Esophagus mucosa (tissue), 1 donor: ENCODE data around the gene SPZ1. TPM values are rescaled to one million over a fixed set of nuclear protein-coding genes. Genes with fewer than 3 reads are reported as not detected.
"Not testable (repeated sequence)": the region's sequence is repeated elsewhere in the genome, so short reads cannot be mapped to it uniquely, and the experiment has no call there.

Experiments
- ATAC-seq: fragments of 200-7000 bp; cut with Tn5 transposase; one replicate; pipeline ENCODE4 v1.9.1; 2020
- total RNA-seq: library from RNA; stranded (reverse); gene quantifications from one replicate; pipeline ENCODE4 v1.2.4, GENCODE V29; 2023
- donor health status: DM: yes; HTN: yes; CAD: no.

Gene SPZ1, protein sequence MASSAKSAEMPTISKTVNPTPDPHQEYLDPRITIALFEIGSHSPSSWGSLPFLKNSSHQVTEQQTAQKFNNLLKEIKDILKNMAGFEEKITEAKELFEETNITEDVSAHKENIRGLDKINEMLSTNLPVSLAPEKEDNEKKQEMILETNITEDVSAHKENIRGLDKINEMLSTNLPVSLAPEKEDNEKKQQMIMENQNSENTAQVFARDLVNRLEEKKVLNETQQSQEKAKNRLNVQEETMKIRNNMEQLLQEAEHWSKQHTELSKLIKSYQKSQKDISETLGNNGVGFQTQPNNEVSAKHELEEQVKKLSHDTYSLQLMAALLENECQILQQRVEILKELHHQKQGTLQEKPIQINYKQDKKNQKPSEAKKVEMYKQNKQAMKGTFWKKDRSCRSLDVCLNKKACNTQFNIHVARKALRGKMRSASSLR
- total RNA-seq, result not detected

DNA sequence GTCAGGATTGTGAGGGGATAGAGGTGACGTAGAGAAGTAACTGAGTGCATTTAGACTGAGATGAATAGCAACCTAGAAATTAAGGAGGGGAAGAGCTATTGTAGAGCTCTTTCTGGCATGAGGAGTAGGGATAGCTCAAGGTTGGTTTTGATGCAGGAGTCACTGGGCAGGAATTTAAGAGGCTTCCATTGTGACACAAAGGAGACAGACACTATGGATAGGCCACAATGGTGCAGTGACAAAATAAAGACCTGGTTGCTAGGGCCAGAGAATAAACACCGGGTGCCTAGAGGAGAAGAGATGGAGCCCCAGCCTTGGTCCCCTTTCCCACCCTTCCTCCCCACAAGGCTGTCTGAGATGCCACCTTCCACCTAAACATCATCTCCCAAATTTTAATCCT lies at the start of gene SPZ1:
Gene SPZ1 (plus strand): TSS at position 301 of the 400 bp plus-strand sequence. CDS start 214 bp downstream, outside the sequence.
- no peak for ATAC-seq

DNA sequence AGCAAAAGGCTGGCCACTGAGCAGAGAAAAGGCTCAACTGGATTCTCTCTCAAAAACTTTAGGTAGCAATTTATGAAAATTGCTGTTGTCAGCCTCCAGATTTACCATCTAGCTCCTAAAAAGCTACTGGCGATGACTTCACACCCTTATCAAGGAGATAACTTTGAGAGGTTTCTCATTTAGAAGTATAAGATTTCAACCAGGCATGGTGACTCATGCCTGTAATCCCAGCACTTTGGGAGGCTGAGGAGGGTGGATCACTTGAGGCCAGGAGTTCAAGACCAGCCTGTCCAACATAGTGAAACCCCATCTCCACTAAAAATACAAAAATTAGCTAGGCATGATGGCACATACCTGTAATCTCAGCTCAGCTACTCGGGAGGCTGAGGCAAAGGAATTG lies 49.3 kb upstream of the SPZ1 start:
- ATAC-seq, result not testable (repeated sequence)

DNA sequence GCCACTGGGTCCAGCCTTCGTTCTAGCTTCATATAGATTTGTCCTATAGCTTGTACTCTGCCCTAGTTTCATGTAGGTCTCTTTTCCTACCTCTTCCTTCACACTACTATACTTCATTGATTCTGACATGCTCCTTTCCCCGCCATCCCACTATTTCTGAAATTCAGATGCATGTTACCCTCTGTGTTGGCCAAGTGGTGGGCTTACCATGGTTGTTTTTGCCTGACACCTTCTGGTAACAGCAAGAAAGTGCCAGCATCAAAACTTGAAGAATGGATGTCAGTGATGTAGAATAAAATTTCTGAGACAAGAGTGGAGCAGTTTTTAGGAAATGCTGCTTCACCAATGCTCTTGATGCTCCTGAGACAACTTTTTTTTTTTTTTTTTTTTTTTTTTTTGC lies 44.5 kb upstream of the SPZ1 start:
- ATAC-seq, result no peak

DNA sequence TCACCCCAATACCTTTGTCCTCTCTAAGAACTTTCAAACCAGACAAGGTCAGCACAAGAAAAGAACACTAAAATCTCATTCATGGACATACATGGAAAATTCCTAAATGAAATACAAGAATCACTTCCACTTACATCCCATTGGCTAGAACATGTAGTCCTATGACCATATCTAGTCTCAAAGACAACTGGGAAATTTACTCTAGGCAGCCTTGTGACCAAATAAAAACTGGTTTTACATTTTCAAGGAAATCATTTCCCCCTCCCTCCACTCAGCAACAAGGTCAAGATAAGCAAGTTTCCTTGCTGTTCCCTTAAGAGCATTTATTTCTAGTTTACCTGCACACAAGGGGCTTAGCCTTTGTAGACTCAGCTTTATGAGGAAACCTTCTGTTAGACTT lies 43.6 kb upstream of the SPZ1 start:
- ATAC-seq, result no peak

DNA sequence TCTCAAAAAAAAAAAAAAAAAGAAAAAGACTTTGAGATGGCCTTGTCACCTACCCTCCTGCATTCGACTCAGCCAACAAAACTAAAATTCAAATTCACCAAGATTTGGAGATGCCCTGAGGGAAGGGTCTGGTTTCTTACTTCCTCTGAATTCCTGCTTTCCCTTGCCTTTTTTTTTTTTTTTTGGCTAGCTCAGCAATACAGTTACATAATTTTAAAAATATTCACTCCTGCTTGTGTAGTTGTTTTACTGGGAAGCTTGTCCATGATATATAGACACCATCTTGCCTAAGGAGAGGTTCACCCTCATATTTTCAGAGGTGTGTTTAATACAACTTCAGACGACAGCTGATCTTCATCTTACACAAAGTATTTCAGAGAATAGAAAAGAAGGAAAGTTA lies 42.6 kb upstream of the SPZ1 start:
- ATAC-seq, result no peak

DNA sequence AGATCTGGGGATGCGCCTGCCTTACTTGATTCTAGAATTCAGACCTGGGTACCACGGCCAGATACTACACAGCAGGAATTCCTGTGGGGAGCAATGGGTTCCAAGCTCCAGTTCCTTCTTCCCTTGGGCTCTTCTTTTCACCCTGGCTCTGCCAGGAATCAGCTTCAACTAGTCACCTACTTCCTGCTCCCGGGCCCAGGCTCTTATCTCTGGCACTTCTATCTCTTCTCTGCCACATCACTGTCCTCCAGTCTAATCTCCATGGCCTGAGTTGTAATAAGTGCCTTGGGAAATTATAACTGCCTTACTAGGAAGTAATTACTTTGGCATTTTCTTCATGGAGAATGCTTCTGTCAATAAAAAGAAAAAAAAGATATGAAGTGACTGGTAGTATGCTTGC lies 37.7 kb upstream of the SPZ1 start:
- no peak for ATAC-seq

DNA sequence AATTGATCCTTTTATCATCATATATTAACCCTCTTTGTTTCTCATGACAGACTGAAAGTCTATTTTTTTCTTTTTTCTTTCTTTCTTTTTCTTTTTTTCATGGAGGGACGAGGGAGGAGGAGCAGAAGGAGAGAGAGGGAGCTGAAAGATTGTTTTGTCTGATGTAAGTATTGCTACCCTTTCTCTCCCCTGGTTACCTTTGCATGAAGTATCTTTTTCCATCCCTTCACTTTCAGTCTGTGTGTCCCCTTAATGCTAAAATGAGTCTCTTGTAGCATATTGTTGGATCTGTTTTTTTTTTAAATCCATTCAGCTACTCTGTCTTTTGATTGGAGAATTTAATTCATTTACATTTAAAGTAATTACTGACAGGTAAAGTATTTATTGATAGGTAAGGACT lies 36.4 kb upstream of the SPZ1 start:
- ATAC-seq, result no peak

DNA sequence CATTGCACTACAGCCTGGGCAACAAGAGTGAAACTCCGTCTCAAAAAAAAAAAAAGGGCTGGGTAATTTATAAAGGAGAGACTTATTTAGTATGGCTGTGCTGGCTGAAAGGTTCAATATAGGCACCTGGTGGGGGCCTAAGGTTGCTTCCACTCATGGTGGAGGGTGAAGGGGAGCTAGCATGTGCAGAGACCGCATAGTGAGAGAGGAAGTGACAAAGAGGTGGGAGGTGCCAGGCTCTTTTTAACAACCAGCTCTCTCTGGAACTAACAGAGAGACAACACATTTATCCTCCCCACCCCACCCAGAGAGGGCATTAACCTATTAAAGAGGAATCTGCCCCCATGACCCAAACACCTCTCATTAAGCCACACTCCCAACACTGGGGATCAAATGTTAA lies 35.1 kb upstream of the SPZ1 start:
- no peak for ATAC-seq

DNA sequence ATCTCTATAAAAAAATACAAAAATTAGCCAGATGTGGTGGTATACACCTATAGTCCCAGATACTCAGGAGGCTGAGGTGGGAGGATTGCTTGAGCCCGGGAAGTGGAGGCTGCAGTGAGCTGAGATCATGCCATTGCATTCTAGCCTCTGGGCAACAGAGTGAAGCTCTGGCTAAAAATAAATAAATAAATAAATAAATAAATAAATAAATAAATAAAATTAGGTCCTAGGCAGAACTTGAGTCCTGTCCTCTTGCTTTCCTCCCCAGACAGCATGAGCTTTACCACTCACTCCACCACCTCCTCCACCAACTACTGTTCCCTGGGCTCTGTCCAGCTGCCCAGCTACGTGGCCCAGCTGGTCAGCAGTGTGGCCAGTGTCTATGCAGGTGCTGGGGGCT lies 31.6 kb upstream of the SPZ1 start:
- ATAC-seq, result no peak

DNA sequence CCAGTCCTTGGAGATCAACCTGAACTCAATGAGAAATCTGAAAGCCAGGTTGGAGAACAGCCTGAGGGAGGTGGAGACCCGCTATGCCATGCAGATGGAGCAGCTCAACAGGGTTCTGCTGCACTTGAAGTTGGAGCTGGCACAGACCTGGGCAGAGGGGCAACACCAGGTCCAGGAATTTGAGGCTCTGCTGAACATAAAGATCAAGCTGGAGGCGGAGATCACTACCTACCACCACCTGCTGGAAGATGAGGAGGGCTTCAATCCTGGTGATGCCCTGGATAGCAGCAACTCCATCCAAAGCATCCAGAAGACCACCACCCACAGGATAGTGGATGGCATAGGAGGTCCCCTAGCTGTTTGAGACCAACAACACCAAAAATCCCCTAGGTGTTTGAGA lies 30.5 kb upstream of the SPZ1 start:
- ATAC-seq, result no peak

DNA sequence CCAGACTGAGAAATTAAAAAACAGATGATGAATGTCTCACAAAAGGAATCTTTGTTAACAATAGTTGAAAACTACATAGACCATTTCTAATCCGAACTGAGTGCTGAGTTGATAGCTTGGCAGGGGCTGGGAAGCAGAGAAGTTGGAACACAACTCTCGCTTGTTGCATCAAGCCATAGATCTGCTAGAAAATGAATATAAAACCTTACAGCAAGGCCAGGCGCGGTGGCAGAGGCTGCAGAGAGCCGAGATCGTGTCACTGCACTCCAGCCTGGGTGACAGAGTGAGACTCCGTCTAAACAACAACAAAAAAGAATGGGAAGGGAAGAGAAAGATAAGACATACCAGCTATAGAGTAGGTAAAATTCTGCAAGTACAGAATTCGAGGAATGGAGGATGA lies 28.0 kb upstream of the SPZ1 start:
- no peak for ATAC-seq

DNA sequence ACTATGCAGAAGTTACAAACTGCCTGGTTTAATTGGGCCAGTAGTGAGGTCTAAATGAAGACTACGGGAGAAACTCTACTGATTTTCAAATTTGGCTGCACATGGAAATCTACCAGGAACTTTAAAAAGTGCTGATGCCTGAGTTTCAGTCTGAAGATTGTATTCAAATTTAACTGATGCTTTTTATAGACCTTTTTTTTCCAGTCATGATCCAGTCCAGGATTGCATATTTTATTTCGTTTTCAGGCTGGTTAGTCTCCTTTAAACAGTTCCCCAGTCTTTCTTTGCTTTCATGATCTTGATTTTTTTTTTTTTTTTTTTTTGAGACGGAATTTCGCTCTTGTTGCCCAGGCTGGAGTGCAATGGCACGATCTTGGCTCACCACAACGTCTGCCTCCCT lies 23.7 kb upstream of the SPZ1 start:
- no peak for ATAC-seq

DNA sequence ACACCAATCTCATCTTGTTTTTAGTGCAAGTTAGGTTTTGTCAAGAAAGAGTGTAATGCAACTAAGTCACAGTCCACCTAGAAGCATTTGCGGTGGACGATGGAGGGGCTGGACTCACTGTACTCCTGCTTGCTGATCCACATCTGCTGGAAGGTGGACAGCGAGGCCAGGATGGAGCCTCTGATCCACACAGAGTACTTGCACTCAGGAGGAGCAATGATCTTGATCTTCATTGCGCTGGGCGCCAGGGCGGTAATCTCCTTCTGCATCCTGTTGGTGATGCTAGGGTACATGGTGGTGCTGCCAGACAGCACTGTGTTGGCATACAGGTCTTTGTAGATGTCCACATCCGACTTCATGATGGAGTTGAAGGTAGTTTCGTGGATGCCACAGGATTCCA lies 20.2 kb upstream of the SPZ1 start:
- ATAC-seq, result no peak

DNA sequence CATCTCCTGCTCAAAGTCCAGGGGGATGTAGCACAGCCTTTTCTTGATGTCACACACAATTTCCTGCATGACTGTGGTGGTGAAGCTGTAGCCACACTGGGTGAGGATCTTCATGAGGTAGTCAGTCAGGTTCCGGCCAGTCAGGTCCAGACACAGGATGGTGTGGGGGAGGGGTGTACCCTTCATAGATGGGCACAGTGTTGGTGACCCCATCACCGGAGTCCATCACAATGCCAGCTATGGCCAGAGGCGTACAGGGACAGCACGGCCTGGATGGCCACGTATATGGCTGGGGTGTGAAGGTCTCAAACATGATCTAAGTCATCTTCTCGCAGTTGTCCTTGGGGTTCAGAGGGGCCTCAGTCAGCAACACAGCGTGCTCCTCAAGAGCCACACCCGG lies 19.7 kb upstream of the SPZ1 start:
- ATAC-seq, result no peak

DNA sequence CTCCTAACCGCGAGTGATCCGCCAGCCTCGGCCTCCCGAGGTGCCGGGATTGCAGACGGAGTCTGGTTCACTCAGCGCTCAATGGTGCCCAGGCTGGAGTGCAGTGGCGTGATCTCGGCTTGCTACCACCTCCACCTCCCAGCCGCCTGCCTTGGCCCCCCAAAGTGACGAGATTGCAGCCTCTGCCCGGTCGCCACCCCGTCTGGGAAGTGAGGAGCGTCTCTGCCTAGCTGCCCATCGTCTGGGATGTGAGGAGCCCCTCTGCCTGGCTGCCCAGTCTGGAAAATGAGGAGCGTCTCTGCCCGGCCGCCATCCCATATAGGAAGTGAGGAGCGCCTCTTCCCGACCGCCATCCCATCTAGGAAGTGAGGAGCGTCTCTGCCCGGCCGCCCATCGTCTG lies 19.0 kb upstream of the SPZ1 start:
- not testable (repeated sequence) for ATAC-seq

DNA sequence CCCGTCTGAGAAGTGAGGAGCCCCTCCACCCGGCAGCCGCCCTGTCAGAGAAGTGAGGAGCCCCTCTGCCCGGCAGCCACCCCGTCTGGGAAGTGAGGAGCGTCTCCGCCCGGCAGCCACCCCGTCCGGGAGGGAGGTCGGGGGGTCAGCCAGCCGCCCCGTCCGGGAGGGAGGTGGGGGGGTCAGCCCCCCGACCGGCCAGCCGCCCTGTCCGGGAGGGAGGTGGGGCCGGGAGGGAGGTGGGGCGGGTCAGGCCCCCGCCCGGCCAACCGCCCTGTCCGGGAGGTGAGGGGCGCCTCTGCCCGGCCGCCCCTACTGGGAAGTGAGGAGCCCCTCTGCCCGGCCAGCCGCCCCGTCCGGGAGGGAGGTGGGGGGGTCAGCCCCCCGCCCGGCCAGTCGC lies 18.5 kb upstream of the SPZ1 start:
- not testable (repeated sequence) for ATAC-seq

DNA sequence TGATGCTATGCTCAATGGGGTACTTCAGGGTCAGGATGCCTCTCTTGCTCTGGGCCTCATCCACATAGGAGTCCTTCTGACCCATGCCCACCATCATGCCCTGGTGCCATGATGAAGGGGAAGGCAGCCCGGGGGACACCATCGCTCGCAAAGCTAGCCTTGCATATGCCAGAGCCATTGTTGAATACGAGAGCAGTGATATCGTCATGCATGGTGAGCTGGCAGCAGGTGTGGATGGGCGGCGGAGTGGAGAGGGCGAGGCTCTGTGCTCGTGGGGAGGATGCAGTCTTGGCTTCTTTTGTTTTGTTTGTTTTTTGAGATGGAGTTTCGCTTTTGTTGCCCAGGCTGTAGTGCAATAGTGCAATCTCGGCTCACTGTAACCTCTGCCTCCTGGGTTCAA lies 17.2 kb upstream of the SPZ1 start:
- peak; percentile 48 for ATAC-seq

DNA sequence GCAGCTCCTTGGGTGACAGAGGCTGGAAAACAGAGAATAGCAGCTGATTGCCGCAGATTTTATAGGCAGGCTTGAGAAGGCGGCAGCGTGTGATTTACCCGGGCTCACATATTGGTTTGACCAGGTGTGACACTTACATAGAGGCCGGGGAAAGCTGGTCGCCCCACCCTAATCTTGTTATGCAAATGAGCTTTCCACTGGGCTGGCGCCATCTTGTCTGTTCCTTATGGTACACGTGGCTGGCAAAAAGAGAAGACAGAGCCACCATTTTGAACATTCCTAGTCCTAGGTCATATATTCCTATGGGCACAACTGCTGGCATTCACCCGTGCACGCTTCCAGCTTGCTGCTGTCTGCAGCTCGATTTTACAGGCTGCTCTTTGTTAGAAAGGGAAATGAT lies 11.3 kb upstream of the SPZ1 start:
- no peak for ATAC-seq

DNA sequence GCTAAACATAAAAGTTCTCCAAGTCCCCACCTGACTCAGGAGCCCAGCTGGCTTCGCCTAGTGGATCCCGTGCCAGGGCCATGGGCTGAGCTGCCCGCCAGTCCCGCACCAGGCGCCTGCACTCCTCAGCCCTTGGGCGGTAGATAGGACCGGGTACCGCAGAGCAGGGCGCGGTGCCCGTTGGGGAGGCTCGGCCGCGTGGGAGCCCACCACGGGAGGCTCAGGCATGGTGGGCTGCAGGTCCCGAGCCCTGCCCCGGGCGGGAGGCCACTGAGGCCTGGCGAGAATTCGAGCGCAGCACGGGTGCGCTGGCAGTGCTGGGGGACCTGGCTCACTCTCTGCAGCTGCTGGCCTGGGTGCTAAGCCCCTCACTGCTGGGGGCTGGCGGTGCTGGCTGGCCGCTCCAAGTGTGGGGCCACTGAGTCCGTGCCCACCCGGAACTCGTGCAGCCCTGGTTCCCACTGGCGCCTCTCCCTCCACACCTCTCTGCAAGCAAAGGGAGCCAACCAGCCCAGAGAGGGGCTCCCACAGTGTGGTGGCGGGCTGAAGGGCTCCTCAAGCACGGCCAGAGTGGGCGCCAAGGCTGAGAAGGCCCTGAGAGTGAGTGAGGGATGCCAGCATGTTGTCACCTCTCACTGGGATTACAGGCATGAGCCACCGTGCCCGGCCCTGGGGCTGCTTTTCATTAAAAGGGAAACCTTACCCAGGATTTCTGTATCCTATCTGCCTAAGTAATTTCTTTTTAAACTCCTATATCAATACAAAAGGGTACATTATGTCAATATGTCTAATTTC lies 9.7 kb upstream of the SPZ1 start:
- ATAC-seq, result no peak

DNA sequence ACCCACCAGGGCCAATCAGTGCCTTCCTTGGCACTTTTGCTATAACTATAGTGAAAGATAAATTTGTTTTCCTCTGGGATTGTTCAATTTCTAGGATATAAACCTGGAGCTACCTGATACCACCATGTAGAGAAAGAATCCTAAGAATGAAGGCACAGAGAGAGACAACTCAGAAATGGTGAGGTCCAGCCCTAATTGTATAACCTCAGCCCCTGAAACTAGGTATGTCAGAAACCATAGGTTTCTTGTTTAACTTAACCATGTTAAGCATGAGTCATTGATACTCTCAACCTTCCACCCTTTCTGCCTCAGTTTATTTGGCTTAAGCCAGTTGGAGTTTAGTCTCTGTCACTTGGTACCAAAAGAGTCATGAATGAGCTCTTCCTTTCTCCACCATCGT lies 4.6 kb upstream of the SPZ1 start:
- no peak for ATAC-seq

DNA sequence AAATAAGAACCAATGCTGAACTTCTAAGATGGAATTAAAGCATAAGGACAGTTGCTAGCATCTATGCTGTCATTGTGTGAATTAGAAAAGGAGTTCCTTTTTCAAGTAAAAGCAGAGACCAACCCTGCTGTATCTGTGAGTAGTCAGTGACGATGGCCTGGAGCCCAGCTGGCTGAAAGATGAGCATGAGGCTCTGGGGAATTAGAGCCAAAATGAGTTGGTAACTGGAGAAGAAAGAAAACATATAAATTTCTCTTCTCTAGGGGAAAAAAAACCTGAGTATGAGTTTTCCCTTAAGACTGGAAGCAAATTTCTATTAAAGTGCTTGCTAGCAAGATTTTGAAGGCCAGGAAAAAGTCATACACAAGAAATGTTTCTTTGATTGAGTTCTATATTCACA lies 1.6 kb upstream of the SPZ1 start:
- ATAC-seq, result no peak

DNA sequence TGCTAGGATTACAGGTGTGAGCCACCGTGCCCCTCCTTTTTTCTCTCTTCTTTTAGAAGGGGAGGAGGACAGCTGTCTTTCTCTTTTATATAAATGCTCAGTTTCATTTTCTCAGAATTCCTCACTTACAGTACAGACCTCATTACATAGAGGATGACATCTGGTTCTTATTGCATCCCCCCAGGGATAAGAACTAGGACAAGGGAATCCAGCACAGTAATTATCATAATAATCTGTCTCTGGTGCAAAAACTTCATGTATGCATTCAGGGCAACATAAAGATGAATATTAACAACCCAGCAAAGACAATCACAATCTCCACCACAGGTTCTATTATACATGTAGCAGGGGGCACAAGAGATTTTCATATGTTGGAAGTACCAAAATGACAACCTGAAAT lies 5.1 kb downstream of the SPZ1 start:
- no peak for ATAC-seq

DNA sequence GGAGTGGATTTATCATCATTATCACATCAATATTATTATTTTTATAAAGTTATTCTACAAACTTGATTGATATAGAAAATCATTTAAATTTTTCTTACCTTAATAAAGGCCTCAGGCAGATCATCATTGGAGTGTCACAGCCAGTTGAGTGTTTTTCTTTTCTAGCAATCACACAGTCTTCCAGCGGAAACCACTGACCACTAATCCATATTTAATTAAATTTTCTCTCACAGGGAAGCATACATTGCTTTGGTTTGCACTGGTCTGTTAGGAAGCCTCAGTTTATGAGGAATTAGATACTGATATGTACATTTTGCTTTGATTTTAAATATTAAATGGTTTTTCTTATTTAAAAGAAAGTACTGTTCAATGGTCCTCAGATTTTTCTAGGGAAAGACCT lies 6.7 kb downstream of the SPZ1 start:
- no peak for ATAC-seq

DNA sequence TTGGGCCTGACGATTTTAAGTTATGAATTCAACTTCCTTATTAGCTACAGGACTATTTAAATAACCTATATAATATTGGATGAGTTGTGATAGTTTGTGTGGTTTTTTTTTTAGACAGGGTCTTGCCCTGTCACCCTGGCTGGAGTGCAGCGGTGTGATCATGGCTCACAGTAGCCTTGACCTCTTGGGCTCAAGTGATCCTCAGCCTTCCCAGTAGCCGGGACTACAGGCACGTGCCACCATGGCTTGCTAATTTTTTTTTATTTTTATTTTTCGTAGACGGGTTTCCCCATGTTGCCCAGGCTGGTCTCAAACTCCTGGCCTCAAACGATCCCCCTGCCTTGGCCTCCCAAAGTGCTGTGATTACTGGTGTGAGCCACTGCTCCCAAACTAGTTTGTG lies 17.6 kb downstream of the SPZ1 start:
- no peak for ATAC-seq
